Pulmonary artery endothelial cell (primary cell): Measurements from ENCODE around the gene MAP10. TPM values are rescaled to one million over a fixed set of nuclear protein-coding genes. Genes with fewer than 3 reads are reported as not detected.

Experiments
- DNase-seq: peaks from one replicate; pipeline ENCODE4 v3.0.0-alpha.2; 2011; ENCODE audit warnings: low read depth, low spot score
- total RNA-seq: library from RNA; depleted of rRNA; stranded (reverse); fragments of >200 nt; gene quantifications from 2 replicates; pipeline ENCODE4 v1.2.3, GENCODE V29; 2014

Gene MAP10
- total RNA-seq, 1 donor from 2014 or later, result 1.1 TPM

DNA sequence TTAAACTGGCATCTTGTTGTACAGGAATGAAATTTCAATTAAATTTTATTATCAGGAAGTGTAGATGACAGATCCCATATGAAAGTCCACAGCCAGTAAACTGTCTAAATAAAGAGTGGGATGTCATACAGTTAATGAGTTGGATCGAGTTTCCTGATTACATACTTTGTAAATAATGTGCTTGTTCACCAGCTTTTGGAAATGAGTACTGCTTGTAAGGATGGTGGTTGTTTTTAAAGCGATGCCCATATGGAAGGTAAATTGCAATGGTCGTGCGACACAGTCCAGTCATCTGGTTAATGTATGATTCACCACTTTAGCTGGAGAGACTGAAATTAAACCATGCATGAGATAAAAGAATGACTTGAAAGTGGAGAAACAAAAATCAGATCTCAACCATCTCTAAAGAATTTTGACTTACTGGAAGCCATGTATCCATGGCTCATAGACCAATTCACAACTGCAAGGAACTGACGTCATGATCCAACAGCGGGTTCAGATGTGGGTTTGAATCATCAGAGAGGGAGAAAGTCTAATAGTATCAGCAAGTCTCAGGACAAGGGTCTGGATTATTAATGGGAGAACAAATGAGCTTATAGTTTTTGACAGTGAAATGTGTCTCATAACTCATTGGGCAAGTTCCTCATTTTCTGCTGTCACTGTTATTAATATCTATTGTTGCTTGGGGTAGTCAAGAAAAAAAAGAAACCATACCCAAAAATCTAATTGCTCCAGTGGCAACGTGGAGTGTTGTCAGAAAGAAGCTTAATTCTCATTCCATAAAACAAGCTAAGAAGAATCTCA lies 49.0 kb downstream of the MAP10 start:
- DNase-seq, result no peak

DNA sequence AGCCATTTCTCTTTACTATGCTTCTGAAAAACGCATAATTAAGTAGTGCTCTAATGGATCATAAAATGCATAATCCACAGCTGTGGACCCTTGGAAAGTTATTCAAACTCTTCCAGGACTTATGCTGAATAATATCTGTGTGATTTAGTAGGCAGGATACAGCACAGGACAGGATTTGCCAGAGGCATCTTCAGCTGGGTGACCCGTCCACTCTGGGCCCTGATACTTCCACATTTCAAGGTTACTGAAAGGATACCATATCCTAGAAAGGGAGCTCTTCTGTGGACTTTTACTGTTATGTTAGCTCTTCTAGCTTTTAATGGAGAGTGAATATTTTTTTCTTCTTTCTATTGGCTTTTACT lies 49.6 kb downstream of the MAP10 start:
- DNase-seq, result no peak

DNA sequence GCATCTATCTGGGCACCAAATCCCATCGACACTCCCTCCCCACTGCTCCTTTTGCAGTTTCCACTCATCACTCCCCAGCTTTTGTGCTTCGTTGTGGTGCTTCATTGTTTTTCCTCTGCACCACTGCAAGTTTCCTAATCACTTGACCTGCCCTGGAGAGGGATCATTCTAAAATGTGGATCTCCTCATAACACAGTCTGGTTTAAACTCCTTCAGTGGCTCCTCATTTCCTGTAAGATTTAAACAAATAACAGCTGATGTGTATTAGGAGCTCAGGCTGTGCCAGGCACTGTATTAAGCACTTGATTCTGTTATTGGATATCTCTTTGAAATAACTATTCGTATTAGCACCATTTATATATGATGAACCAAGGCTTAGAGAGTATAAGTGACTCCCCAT lies 51.3 kb downstream of the MAP10 start:
- no peak for DNase-seq

Other genes starting within 250 kb of the MAP10 start
- gene SIPA1L2, start 175.3 kb upstream of the MAP10 start, total RNA-seq, result 9.9 and 20.6 TPM in 2 replicates
- 13.0 and 13.8 TPM in 2 replicates for gene NTPCR, start 145.2 kb downstream of the MAP10 start, total RNA-seq